HepG2 (cell line): Measurements from ENCODE around the gene RABL2A. TPM values are rescaled to one million over a fixed set of nuclear protein-coding genes. Genes with fewer than 3 reads are reported as not detected.
A peak's percentile ranks its signal among the peaks of the same experiment; 100 is the strongest.

ENCODE experiments used
- FOXA1 ChIP-seq, 2 experiments: fragments of 450-650 bp in 1 of 2; sonication (generic) in 1 of 2; formaldehyde crosslinking in 1 of 2; IDR thresholded peaks; 2 replicates each; pipeline versions ENCODE4 v1.4.0 to v1.6.1; 2016 to 2020; ENCODE audit warnings: missing genetic modification reagents in 1 of 2
- FOXA3 ChIP-seq: IDR thresholded peaks from 2 replicates; pipeline ENCODE4 v1.6.1; 2016; ENCODE audit warnings: missing genetic modification reagents, missing compliant biosample characterization
- GATAD2A ChIP-seq: IDR thresholded peaks from 2 replicates; pipeline ENCODE4 v1.6.1; 2016
- KDM2A ChIP-seq: sonication (generic); formaldehyde crosslinking; IDR thresholded peaks from 2 replicates; pipeline ENCODE4 v1.4.0; 2020; ENCODE audit warnings: low read depth, missing genetic modification reagents, borderline replicate concordance
- KDM5B ChIP-seq: sonication (generic); formaldehyde crosslinking; IDR thresholded peaks from 2 replicates; pipeline ENCODE4 v1.4.0; 2020; ENCODE audit warnings: missing genetic modification reagents, mild to moderate bottlenecking, borderline replicate concordance
- KMT2B ChIP-seq: IDR thresholded peaks from 2 replicates; pipeline ENCODE4 v1.6.1; 2016; ENCODE audit warnings: missing genetic modification reagents, missing compliant biosample characterization
- LCORL ChIP-seq, 2 experiments: fragments of 450-650 bp in 1 of 2; sonication (generic) in 1 of 2; formaldehyde crosslinking in 1 of 2; IDR thresholded peaks; 2 replicates each; pipeline versions ENCODE4 v1.5.0 to v1.6.1; 2017 to 2020; ENCODE audit warnings: antibody characterized with exemption in 1 of 2, missing genetic modification reagents in 1 of 2
- ZNF280B ChIP-seq: sonication (generic); formaldehyde crosslinking; IDR thresholded peaks from 2 replicates; pipeline ENCODE4 v1.5.0; 2020; ENCODE audit warnings: missing genetic modification reagents, mild to moderate bottlenecking, borderline replicate concordance
- ZNF292 ChIP-seq: sonication (generic); formaldehyde crosslinking; IDR thresholded peaks from 2 replicates; pipeline ENCODE4 v1.8.1; 2022; ENCODE audit warnings: mild to moderate bottlenecking, low read depth, missing genetic modification reagents, borderline replicate concordance
- ZNF605 ChIP-seq: sonication (generic); formaldehyde crosslinking; IDR thresholded peaks from 2 replicates; pipeline ENCODE4 v1.8.0; 2022; ENCODE audit warnings: mild to moderate bottlenecking, missing genetic modification reagents
- polyA plus RNA-seq, 8 experiments: library from polyadenylated mRNA; depleted of rRNA in 3 of 8; stranded (reverse) in 7 of 8; unstranded in 1 of 8; fragments of >200 nt; fragmentation: Illumina TruSeq in 4 of 8; extraction: Trizol in 4 of 8; gene quantifications; 2 replicates each; pipeline versions ENCODE4 v1.2.1 to v1.2.3, GENCODE V29; 2011 to 2016; ENCODE audit warnings: low read depth in 4 of 8, missing spikeins in 1 of 8, mixed read lengths in 1 of 8; ENCODE audit not compliant: insufficient read depth in 1 of 8
- total RNA-seq, 5 experiments: library from RNA; depleted of rRNA; stranded (reverse); fragments of >200 nt; fragmentation: Illumina TruSeq; extraction: Trizol; gene quantifications; 2 replicates each; pipeline ENCODE4 v1.2.3, GENCODE V29; 2016; ENCODE audit warnings: low read depth in 1 of 5
- TF ChIP-seq, protein P1 (sequence below): sonication (generic); formaldehyde crosslinking; conservative IDR thresholded peaks from 2 replicates; pipeline ENCODE4 v1.4.0; 2020; ENCODE audit warnings: mild to moderate bottlenecking, missing genetic modification reagents, moderate library complexity
- TF ChIP-seq, protein P2 (sequence below): sonication (generic); formaldehyde crosslinking; IDR thresholded peaks from 2 replicates; pipeline ENCODE4 v1.5.1; 2020; ENCODE audit warnings: missing genetic modification reagents, mild to moderate bottlenecking, borderline replicate concordance
- TF ChIP-seq, protein P3 (sequence below): sonication (generic); formaldehyde crosslinking; IDR thresholded peaks from 2 replicates; pipeline ENCODE4 v1.4.0; 2020; ENCODE audit warnings: mild to moderate bottlenecking, missing genetic modification reagents
- TF ChIP-seq, protein P4 (sequence below): sonication (generic); formaldehyde crosslinking; IDR thresholded peaks from 2 replicates; pipeline ENCODE4 v1.4.0; 2020; ENCODE audit warnings: missing genetic modification reagents

The RABL2A gene
- total and polyA plus RNA-seq, 2 of the 13 experiments (the other 11 are each of a cell fraction or from before 2014, with no cell fraction given) = 9.6 to 13.4 TPM

- TF ChIP-seq, protein P1, sequence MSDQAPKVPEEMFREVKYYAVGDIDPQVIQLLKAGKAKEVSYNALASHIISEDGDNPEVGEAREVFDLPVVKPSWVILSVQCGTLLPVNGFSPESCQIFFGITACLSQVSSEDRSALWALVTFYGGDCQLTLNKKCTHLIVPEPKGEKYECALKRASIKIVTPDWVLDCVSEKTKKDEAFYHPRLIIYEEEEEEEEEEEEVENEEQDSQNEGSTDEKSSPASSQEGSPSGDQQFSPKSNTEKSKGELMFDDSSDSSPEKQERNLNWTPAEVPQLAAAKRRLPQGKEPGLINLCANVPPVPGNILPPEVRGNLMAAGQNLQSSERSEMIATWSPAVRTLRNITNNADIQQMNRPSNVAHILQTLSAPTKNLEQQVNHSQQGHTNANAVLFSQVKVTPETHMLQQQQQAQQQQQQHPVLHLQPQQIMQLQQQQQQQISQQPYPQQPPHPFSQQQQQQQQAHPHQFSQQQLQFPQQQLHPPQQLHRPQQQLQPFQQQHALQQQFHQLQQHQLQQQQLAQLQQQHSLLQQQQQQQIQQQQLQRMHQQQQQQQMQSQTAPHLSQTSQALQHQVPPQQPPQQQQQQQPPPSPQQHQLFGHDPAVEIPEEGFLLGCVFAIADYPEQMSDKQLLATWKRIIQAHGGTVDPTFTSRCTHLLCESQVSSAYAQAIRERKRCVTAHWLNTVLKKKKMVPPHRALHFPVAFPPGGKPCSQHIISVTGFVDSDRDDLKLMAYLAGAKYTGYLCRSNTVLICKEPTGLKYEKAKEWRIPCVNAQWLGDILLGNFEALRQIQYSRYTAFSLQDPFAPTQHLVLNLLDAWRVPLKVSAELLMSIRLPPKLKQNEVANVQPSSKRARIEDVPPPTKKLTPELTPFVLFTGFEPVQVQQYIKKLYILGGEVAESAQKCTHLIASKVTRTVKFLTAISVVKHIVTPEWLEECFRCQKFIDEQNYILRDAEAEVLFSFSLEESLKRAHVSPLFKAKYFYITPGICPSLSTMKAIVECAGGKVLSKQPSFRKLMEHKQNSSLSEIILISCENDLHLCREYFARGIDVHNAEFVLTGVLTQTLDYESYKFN (CRISPR knock-in tag) = peak; percentile 34; the same call in 1 of the 2 replicates
- TF ChIP-seq, protein P2, sequence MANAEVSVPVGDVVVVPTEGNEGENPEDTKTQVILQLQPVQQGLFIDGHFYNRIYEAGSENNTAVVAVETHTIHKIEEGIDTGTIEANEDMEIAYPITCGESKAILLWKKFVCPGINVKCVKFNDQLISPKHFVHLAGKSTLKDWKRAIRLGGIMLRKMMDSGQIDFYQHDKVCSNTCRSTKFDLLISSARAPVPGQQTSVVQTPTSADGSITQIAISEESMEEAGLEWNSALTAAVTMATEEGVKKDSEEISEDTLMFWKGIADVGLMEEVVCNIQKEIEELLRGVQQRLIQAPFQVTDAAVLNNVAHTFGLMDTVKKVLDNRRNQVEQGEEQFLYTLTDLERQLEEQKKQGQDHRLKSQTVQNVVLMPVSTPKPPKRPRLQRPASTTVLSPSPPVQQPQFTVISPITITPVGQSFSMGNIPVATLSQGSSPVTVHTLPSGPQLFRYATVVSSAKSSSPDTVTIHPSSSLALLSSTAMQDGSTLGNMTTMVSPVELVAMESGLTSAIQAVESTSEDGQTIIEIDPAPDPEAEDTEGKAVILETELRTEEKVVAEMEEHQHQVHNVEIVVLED (CRISPR knock-in tag) = 0 out of 2 replicates have a peak, but pooled peaks have one; percentile 18
- TF ChIP-seq ZNF292 (CRISPR knock-in tag) (peak; percentile 42; the same call in 1 of the 2 replicates), ZNF280B (peak; percentile 26; the same call in 1 of the 2 replicates), KMT2B (CRISPR knock-in tag) (0 out of 2 replicates have a peak, but pooled peaks have one; percentile 15), KDM5B (CRISPR knock-in tag) (peak; percentile 33; the same call in 1 of the 2 replicates), GATAD2A (peak; percentile 41; the same call in 1 of the 2 replicates), FOXA3 (CRISPR knock-in tag) (0 out of 2 replicates have a peak, but pooled peaks have one; percentile 29), ZNF605 (CRISPR knock-in tag) (peak; percentile 41; the same call in 1 of the 2 replicates), LCORL (IDR thresholded peaks at IDR 0.05) (0 out of 2 replicates have a peak, but pooled peaks have one; percentile 11), LCORL (CRISPR knock-in tag; IDR thresholded peaks at IDR 0.05) (0 out of 2 replicates have a peak, but pooled peaks have one; percentile 44), FOXA1 (IDR thresholded peaks at IDR 0.05) (0 out of 2 replicates have a peak, but pooled peaks have one; percentile 6), FOXA1 (CRISPR knock-in tag; IDR thresholded peaks at IDR 0.05) (0 out of 2 replicates have a peak, but pooled peaks have one; percentile 42), KDM2A (CRISPR knock-in tag) (peak; percentile 30; the same call in 1 of the 2 replicates)
- TF ChIP-seq, protein P3, sequence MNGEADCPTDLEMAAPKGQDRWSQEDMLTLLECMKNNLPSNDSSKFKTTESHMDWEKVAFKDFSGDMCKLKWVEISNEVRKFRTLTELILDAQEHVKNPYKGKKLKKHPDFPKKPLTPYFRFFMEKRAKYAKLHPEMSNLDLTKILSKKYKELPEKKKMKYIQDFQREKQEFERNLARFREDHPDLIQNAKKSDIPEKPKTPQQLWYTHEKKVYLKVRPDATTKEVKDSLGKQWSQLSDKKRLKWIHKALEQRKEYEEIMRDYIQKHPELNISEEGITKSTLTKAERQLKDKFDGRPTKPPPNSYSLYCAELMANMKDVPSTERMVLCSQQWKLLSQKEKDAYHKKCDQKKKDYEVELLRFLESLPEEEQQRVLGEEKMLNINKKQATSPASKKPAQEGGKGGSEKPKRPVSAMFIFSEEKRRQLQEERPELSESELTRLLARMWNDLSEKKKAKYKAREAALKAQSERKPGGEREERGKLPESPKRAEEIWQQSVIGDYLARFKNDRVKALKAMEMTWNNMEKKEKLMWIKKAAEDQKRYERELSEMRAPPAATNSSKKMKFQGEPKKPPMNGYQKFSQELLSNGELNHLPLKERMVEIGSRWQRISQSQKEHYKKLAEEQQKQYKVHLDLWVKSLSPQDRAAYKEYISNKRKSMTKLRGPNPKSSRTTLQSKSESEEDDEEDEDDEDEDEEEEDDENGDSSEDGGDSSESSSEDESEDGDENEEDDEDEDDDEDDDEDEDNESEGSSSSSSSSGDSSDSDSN (CRISPR knock-in tag) = peak; percentile 25; the same call in 1 of the 2 replicates
- TF ChIP-seq, protein P4, sequence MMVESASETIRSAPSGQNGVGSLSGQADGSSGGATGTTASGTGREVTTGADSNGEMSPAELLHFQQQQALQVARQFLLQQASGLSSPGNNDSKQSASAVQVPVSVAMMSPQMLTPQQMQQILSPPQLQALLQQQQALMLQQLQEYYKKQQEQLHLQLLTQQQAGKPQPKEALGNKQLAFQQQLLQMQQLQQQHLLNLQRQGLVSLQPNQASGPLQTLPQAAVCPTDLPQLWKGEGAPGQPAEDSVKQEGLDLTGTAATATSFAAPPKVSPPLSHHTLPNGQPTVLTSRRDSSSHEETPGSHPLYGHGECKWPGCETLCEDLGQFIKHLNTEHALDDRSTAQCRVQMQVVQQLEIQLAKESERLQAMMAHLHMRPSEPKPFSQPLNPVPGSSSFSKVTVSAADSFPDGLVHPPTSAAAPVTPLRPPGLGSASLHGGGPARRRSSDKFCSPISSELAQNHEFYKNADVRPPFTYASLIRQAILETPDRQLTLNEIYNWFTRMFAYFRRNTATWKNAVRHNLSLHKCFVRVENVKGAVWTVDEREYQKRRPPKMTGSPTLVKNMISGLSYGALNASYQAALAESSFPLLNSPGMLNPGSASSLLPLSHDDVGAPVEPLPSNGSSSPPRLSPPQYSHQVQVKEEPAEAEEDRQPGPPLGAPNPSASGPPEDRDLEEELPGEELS (CRISPR knock-in tag) = peak; percentile 32; the same call in 1 of the 2 replicates
These were observed 29.1 kb downstream of the RABL2A start (continued) for GRCh38 chr2:113656031-113656624.
